ENCODE data around the gene CORO1A.
"Not testable (repeated sequence)": the region's sequence is repeated elsewhere in the genome, so short reads cannot be mapped to it uniquely, and the experiment has no call there.

DNA sequence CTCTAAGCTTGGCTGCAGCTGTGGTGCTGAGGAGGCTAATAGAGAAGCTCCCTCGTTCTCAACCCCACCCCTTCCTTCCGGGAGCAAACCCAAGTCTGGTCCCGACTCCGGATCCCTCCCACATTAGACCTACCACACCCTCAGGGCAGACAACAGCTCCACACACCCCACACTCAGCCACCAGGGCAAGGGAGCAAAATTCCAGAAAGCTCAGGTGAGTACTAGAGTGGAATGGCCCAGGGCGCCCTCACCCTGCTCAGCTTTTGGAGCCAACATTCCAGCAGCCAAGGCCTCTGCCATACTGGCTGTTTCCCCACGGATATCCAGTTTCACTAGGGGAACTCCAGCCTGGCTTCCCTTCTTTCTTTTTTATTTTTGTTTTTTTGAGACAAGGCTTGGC, 25.6 kb downstream of the CORO1A start:
- TF ChIP-seq POLR2AphosphoS5, POLR2A (IDR thresholded peaks at IDR 0.05): not testable (repeated sequence)
- TF ChIP-seq, protein P1, sequence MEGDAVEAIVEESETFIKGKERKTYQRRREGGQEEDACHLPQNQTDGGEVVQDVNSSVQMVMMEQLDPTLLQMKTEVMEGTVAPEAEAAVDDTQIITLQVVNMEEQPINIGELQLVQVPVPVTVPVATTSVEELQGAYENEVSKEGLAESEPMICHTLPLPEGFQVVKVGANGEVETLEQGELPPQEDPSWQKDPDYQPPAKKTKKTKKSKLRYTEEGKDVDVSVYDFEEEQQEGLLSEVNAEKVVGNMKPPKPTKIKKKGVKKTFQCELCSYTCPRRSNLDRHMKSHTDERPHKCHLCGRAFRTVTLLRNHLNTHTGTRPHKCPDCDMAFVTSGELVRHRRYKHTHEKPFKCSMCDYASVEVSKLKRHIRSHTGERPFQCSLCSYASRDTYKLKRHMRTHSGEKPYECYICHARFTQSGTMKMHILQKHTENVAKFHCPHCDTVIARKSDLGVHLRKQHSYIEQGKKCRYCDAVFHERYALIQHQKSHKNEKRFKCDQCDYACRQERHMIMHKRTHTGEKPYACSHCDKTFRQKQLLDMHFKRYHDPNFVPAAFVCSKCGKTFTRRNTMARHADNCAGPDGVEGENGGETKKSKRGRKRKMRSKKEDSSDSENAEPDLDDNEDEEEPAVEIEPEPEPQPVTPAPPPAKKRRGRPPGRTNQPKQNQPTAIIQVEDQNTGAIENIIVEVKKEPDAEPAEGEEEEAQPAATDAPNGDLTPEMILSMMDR (IDR thresholded peaks at IDR 0.05), result not testable (repeated sequence)
